ENCODE measurements around the gene UNC13B.

- no peak for TF ChIP-seq YY1 (IDR thresholded peaks at IDR 0.05; ENCODE audit: insufficient read depth, insufficient read length)
- TF ChIP-seq ZNF274 (IDR thresholded peaks at IDR 0.05; ENCODE audit: low read depth, low read length) = no peak
- no peak for TF ChIP-seq SUZ12 (IDR thresholded peaks at IDR 0.05; ENCODE audit: extremely low read depth, insufficient read depth, insufficient read length)
Observed at GRCh38 chr9:35156781-35157180, 5.0 kb upstream of the UNC13B start.
